SU-DHL-6 (cell line): ENCODE results near the gene CTRB1.

Source experiments
- H2AFZ ChIP-seq: fragments of 200-600 bp; sonication (generic); 2 replicates; pipeline ENCODE4 v1.6.1; 2014; ENCODE audit warnings: low read depth, mild to moderate bottlenecking, moderate library complexity, mixed read lengths, antibody characterized with exemption, low read length; ENCODE audit not compliant: severe bottlenecking
- H3F3A ChIP-seq: fragments of 200-600 bp; shearing (Covaris generic); 2 replicates; pipeline ENCODE4 v1.6.0; 2016; ENCODE audit warnings: antibody characterized with exemption, mild to moderate bottlenecking; ENCODE audit not compliant: insufficient read depth
- H3K27ac ChIP-seq: fragments of 200-600 bp; sonication (generic); 2 replicates; pipeline ENCODE4 v1.5.1; 2016; ENCODE audit warnings: low read depth, mild to moderate bottlenecking, low read length, moderate library complexity, mixed read lengths
- H3K27me3 ChIP-seq: fragments of 200-600 bp; sonication (generic), shearing (Covaris generic); 2 replicates; pipeline ENCODE4 v1.6.0; 2014; ENCODE audit warnings: mild to moderate bottlenecking, low read length
- H3K36me3 ChIP-seq: fragments of 200-600 bp; sonication (generic); 2 replicates; pipeline ENCODE4 v1.6.1; 2014; ENCODE audit warnings: mild to moderate bottlenecking, low read length, mixed read lengths
- H3K4me2 ChIP-seq: fragments of 300-600, 200-600 bp; shearing (Covaris generic), sonication (generic); 2 replicates; pipeline ENCODE4 v1.6.0; 2014; ENCODE audit warnings: low read length, low read depth, mild to moderate bottlenecking; ENCODE audit not compliant: poor library complexity, severe bottlenecking
- H3K4me3 ChIP-seq: fragments of 200-600 bp; sonication (generic); 2 replicates; pipeline ENCODE4 v1.5.1; 2014; ENCODE audit warnings: antibody characterized with exemption, low read length, mild to moderate bottlenecking, mixed read lengths; ENCODE audit not compliant: insufficient read depth, poor library complexity, severe bottlenecking
- H3K79me2 ChIP-seq: fragments of 200-600 bp; sonication (generic); 2 replicates; pipeline ENCODE4 v1.6.1; 2014; ENCODE audit warnings: mild to moderate bottlenecking, low read length, moderate library complexity; ENCODE audit not compliant: insufficient read depth
- H3K9ac ChIP-seq: fragments of 200-600 bp; sonication (generic); 2 replicates; pipeline ENCODE4 v1.7.0; 2014; ENCODE audit warnings: mild to moderate bottlenecking, low read length
- H3K9me2 ChIP-seq: fragments of 200-600 bp; sonication (generic); replicated peaks from 2 replicates; pipeline ENCODE4 v1.6.1; 2014; ENCODE audit warnings: low read length; ENCODE audit not compliant: insufficient read depth
- H3K9me3 ChIP-seq: fragments of 200-600 bp; sonication (generic); 2 replicates; pipeline ENCODE4 v1.6.1; 2014; ENCODE audit warnings: low read length, mixed read lengths; ENCODE audit not compliant: insufficient read depth
- H4K20me1 ChIP-seq: fragments of 200-600 bp; sonication (generic); 2 replicates; pipeline ENCODE4 v1.6.1; 2014; ENCODE audit warnings: low read depth, mild to moderate bottlenecking, antibody characterized with exemption, low read length, moderate library complexity, mixed read lengths
- EZH2phosphoT487 ChIP-seq: fragments of 200-600 bp; sonication (generic), shearing (Covaris generic); conservative IDR thresholded peaks from 2 replicates; pipeline ENCODE4 v1.6.1; 2018; ENCODE audit warnings: mild to moderate bottlenecking, antibody characterized with exemption, low read length, moderate library complexity, mixed read lengths
- TF ChIP-seq, protein P1 (sequence below): fragments of 200-600 bp; sonication (generic); IDR thresholded peaks from one replicate; pipeline ENCODE4 v1.5.1; 2017; ENCODE audit warnings: antibody characterized with exemption, mild to moderate bottlenecking, low read length, moderate library complexity; ENCODE audit not compliant: insufficient read depth, poor library complexity, severe bottlenecking

The CTRB1 gene

DNA sequence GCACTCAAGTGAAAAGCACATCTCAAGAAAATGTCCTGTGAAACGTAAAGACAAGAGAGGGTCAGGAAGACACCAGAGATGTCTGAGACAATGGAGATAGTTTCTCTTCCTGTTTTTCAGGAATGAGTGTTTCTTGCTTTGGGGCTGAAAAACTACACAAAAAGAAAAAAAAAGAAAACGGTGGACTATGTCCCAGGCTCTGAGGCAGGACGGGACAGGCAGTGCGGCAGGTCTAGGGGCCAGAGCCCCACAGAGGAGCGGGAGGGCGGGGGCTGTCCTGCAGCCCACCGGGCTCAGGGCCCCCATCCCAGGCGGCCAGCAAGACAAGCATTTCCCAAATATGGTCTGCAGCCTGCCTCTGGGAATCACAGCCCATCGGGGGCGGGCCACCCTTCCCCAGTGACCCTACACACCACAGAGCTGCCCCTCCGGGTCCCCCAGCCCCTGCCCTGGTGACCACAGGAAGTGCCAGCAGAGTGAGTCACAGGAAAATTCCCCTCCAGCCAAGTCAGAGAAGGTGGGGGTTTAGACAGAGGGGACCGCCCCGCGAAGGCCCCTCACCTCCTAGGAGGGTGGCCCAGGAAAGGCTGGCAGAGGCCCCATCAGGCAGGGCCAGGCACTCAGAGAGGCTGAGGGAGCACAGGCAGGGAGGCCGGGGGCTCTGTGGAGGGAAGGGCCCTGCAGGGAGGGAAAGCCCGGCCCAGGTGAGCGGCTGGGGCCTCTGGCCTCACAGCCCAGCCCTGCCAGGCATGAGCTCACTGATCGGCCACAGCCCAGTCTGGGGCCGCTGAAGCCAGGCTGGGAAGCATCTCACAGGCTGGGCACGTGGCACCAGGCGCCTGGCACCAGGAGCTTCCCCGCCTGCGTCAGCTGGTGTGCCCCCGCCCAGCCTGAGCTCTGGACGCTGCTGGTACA lies 26.3 kb downstream of the CTRB1 start:
- H3K4me2 ChIP-seq: no peak overlapping the region
- no peaks in the 10 kb centered on the region for H3K36me3 ChIP-seq

DNA sequence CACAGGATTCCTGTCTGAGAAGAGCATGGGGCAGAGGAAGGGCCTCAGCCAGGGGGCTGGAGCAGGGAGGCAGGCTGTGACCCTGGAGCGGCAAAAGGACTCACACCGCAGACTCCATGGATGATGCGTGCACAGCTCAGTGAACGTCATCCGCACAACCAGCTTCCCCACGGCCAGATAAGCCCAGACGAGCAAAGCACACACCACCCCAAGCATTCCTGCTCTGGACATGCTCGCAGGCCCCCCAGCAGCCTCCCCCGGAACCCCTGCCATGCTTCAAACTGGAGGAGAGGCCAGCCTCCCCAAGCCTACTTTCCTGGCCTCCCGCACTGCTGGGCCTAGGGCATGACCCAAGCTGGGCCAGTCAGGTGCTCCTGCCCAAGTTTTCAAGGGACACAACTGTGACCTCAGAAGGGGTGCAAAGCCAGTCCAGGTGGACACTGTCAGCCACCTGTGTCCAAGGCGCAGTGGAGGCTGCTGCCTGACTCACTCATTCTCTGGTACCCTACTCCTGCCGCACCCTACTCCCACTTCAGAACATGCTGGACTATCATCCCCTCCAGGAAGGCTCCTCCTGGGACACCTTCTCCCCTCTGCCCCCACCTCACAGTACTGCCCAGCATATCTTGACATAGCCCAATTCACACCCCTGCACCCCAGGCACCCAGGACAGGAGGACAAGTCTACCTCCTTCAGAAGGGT lies 27.9 kb downstream of the CTRB1 start:
- no peak overlapping the region for H3K4me3 ChIP-seq
- no peak overlapping the region for H2AFZ ChIP-seq
- H3K27ac ChIP-seq: no peak overlapping the region
- peaks cover 3% of the 10 kb centered on the region; the same call in 1 of the 2 replicates for H3K27me3 ChIP-seq
- H3K9ac ChIP-seq: no peak overlapping the region
- H4K20me1 ChIP-seq: no peaks in the 10 kb centered on the region
- no peaks in the 10 kb centered on the region for H3F3A ChIP-seq
- H3K36me3 ChIP-seq: no peaks in the 10 kb centered on the region
- no peaks in the 10 kb centered on the region for H3K9me3 ChIP-seq
- no peak overlapping the region for H3K4me2 ChIP-seq
- TF ChIP-seq EZH2phosphoT487: no peak
- TF ChIP-seq, protein P1, sequence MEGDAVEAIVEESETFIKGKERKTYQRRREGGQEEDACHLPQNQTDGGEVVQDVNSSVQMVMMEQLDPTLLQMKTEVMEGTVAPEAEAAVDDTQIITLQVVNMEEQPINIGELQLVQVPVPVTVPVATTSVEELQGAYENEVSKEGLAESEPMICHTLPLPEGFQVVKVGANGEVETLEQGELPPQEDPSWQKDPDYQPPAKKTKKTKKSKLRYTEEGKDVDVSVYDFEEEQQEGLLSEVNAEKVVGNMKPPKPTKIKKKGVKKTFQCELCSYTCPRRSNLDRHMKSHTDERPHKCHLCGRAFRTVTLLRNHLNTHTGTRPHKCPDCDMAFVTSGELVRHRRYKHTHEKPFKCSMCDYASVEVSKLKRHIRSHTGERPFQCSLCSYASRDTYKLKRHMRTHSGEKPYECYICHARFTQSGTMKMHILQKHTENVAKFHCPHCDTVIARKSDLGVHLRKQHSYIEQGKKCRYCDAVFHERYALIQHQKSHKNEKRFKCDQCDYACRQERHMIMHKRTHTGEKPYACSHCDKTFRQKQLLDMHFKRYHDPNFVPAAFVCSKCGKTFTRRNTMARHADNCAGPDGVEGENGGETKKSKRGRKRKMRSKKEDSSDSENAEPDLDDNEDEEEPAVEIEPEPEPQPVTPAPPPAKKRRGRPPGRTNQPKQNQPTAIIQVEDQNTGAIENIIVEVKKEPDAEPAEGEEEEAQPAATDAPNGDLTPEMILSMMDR: no peak
- H3K9me2 ChIP-seq: no peaks in the 10 kb centered on the region
- no peaks in the 10 kb centered on the region for H3K79me2 ChIP-seq

More for the DNA sequence above, 26.3 kb downstream of the CTRB1 start:
- no peak overlapping the region for H3K9ac ChIP-seq
- H3K9me2 ChIP-seq: no peaks in the 10 kb centered on the region
- TF ChIP-seq EZH2phosphoT487: no peak
- TF ChIP-seq, protein P1: no peak
- no peak overlapping the region for H2AFZ ChIP-seq
- H3K79me2 ChIP-seq: no peaks in the 10 kb centered on the region
- no peaks in the 10 kb centered on the region for H3K9me3 ChIP-seq
- no peaks in the 10 kb centered on the region for H3F3A ChIP-seq
- no peaks in the 10 kb centered on the region for H3K27me3 ChIP-seq
- no peak overlapping the region for H3K27ac ChIP-seq
- H4K20me1 ChIP-seq: no peaks in the 10 kb centered on the region
- H3K4me3 ChIP-seq: no peak overlapping the region

- Histone ChIP-seq H3K9me2 (no peaks in the 10 kb centered on the region), H3F3A (no peaks in the 10 kb centered on the region), H2AFZ (no peak overlapping the region), H3K9ac (no peak overlapping the region), H3K27me3 (peaks cover 3% of the 10 kb centered on the region; the same call in 1 of the 2 replicates), H3K4me2 (no peak overlapping the region), H3K27ac (no peak overlapping the region), H3K36me3 (no peaks in the 10 kb centered on the region), H4K20me1 (no peaks in the 10 kb centered on the region), H3K9me3 (no peaks in the 10 kb centered on the region), H3K4me3 (no peak overlapping the region), H3K79me2 (no peaks in the 10 kb centered on the region)
- no peak for TF ChIP-seq EZH2phosphoT487
- TF ChIP-seq, protein P1: no peak
Measured at GRCh38 chr16:75247249-75247648, 28.5 kb downstream of the CTRB1 start.
